ENCODE results near the gene STAU1.
"Not testable (repeated sequence)": the region's sequence is repeated elsewhere in the genome, so short reads cannot be mapped to it uniquely, and the experiment has no call there.

STAU1 gene

DNA sequence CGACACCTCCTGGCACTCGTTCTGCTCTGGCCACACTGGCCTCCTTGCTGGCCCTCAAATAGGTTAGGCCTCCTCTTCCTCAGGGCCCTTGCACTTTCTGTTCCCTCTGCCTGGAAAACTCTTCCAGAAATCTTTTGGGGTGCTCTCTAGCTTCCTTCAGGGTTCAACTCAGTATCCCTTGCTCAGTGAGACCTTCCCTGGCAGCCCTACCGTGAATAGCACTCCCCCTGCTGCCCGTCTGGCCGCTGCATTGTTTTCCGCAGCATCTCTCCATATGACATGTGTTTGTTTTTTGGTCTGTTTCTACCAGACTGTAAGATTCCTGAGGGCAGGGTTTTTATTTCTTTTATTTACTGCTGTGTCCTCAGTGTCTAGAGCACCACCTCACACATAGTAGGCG, 37.8 kb upstream of the STAU1 start:
- Histone ChIP-seq H3K36me3 (ENCODE audit: insufficient read depth, low read length) (peaks cover 28% of the 10 kb centered on the region), H3K79me2 (ENCODE audit: control insufficient read depth, insufficient read depth, low read length, unreplicated experiment) (peaks cover 4% of the 10 kb centered on the region), H2AFZ (ENCODE audit: low read length, unreplicated experiment) (no peak overlapping the region), H3K27ac (ENCODE audit: low read depth, low read length) (no peak overlapping the region), H3K4me1 (ENCODE audit: control insufficient read depth, insufficient read depth, low read length, unreplicated experiment) (no peaks in the 10 kb centered on the region), H3K27me3 (ENCODE audit: insufficient read depth, low read length) (no peaks in the 10 kb centered on the region), H3K4me3 (ENCODE audit: low read depth, low read length) (no peak overlapping the region)

DNA sequence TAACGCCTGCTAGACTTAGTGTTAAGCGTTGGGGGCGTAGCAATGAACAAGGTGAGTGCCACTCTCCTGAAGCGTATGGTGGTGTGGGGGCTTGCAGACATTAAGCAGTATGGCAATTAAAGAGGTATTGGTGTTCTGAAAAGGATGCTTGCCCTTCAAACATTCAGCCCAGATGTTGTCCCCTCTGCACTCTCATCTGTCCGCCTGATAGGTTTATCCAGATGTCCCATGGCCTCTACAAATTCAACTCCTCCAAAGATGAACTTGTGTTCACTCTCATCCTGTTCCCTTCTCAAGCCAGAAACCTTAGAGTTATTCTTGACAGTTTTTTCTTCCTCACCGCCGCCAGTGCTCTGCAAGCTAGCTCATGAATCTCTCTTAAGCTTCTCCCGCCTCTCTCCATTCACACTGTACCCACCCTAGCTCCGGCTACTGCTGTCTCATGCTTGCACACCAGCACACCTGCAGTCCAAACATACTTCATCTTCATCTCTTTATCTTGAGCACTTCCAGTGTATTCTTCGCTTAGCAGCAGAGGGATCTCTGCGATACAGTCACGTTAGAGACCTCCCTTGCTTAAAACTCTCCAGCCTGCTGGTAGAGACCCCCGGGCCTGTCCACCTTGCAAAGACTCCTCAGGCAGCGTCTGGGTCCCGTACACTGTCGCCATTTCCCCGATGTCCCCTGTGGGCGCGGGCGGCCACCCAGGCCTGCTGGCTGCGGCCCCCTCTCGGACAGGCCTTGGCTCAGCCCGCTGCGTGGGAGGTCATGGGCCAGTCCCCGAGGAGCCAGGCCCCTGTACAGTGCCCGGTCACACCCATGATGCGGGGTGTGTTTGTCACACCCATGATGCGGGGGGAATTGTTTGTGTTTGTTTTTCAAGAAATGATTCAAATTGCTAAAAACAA, 32.0 kb upstream of the STAU1 start:
- no peaks in the 10 kb centered on the region for H3K27me3 ChIP-seq (ENCODE audit: insufficient read depth, low read length)
- H3K27ac ChIP-seq (ENCODE audit: low read depth, low read length), result peak overlapping the region; percentile 52; the same call in 1 of the 2 replicates
- peaks cover 19% of the 10 kb centered on the region for H3K79me2 ChIP-seq (ENCODE audit: control insufficient read depth, insufficient read depth, low read length, unreplicated experiment)
- H2AFZ ChIP-seq (ENCODE audit: low read length, unreplicated experiment), result peak overlapping the region; percentile 77
- peak overlapping the region; percentile 88 for H3K4me3 ChIP-seq (ENCODE audit: low read depth, low read length)
- H3K36me3 ChIP-seq (ENCODE audit: insufficient read depth, low read length), result peaks cover 12% of the 10 kb centered on the region
- peaks cover 6% of the 10 kb centered on the region for H3K4me1 ChIP-seq (ENCODE audit: control insufficient read depth, insufficient read depth, low read length, unreplicated experiment)

DNA sequence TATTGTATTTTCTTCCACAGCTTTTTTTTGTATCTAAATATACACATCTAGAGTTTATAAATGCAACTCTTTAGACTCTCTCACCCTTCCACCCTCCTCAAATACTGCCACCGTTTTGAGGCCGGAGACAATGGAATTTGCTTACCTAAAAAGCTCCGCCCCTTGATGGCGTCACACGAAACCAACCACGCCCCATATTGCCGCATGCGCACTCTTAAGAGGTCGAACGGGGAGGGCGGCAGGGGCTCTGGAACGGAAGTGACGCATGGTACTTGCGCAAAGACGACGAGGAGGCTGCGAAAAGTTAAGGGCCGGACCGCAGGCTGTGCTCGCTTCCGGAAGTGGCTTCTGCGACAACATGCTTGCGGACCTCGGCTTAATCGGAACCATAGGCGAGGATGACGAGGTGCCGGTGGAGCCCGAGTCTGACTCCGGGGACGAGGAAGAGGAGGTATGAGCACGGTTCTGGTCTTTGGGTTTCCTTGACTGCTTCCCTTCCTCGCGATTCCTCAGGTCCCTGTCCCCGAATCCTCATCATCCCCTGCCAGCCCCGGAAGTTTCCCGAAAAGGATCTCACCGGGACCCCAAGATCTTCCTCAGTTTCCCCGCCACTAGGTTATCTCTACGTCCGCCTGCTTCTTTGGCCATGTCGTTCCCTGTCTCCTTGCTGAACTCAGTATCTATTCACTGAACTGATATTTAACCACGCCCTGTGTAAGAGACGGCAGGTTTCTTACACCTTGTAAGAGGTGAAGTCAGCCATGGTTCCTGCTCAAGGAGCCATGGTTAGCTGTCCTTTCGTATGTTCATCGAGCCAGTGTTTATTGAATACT, 31.2 kb upstream of the STAU1 start, which contains the start of gene DDX27:
Gene DDX27 (plus strand): TSS at position 326 of the 833 bp plus-strand sequence. CDS start 33 bp downstream, at position 359.
- peaks cover 6% of the 10 kb centered on the region for H3K4me1 ChIP-seq (ENCODE audit: control insufficient read depth, insufficient read depth, low read length, unreplicated experiment)
- H3K27me3 ChIP-seq (ENCODE audit: insufficient read depth, low read length), result no peaks in the 10 kb centered on the region
- peaks cover 4% of the 10 kb centered on the region; the same call in 1 of the 2 replicates for H3K36me3 ChIP-seq (ENCODE audit: insufficient read depth, low read length)
- peaks cover 19% of the 10 kb centered on the region for H3K79me2 ChIP-seq (ENCODE audit: control insufficient read depth, insufficient read depth, low read length, unreplicated experiment)
- peak within 1 kb of the TSS; percentile 88 for H3K4me3 ChIP-seq (ENCODE audit: low read depth, low read length)
- peak within 1 kb of the TSS; percentile 77 for H2AFZ ChIP-seq (ENCODE audit: low read length, unreplicated experiment)
- H3K27ac ChIP-seq (ENCODE audit: low read depth, low read length), result peak within 1 kb of the TSS; percentile 52

- H3K36me3 ChIP-seq (ENCODE audit: insufficient read depth, low read length); H3K4me1 ChIP-seq (ENCODE audit: control insufficient read depth, insufficient read depth, low read length, unreplicated experiment); H3K27me3 ChIP-seq (ENCODE audit: insufficient read depth, low read length): not testable (repeated sequence)
- H3K4me3 ChIP-seq (ENCODE audit: low read depth, low read length), result peak overlapping the region; percentile 88; the same call in 1 of the 2 replicates
- H2AFZ ChIP-seq (ENCODE audit: low read length, unreplicated experiment), result peak overlapping the region; percentile 35
- peaks cover 19% of the 10 kb centered on the region for H3K79me2 ChIP-seq (ENCODE audit: control insufficient read depth, insufficient read depth, low read length, unreplicated experiment)
- peak overlapping the region; percentile 18; the same call in 1 of the 2 replicates for H3K27ac ChIP-seq (ENCODE audit: low read depth, low read length)
Observed at GRCh38 chr20:49218739-49219090, 30.6 kb upstream of the STAU1 start.

GRCh38 chr20:49216991-49217578, 29.0 kb upstream of the STAU1 start:
- peak overlapping the region; percentile 39; the same call in 1 of the 2 replicates for H3K4me3 ChIP-seq (ENCODE audit: low read depth, low read length)
- no peak overlapping the region for H3K27ac ChIP-seq (ENCODE audit: low read depth, low read length)

DNA sequence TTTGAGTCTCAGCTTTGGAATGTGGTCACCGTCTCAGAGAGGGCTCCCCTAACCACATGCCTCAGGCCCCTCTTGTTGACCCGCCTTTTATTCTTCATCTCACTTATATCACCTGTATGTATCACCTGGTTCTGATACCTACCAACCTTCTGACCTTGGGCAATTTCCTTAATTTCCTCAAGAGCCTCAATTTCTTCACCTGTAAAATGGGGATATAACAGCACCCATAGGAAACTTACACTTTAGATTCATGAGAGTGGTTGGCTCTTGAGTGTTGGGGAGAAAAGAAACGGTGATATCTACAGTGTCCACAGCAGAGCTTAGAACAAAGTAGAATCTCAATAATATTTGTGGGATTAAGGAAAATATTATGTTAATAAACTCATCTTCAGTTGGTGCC, 27.1 kb upstream of the STAU1 start:
- peaks cover 9% of the 10 kb centered on the region for H3K79me2 ChIP-seq (ENCODE audit: control insufficient read depth, insufficient read depth, low read length, unreplicated experiment)
- H3K4me1 ChIP-seq (ENCODE audit: control insufficient read depth, insufficient read depth, low read length, unreplicated experiment), result peaks cover 2% of the 10 kb centered on the region
- H3K36me3 ChIP-seq (ENCODE audit: insufficient read depth, low read length), result no peaks in the 10 kb centered on the region
- no peak overlapping the region for H2AFZ ChIP-seq (ENCODE audit: low read length, unreplicated experiment)
- no peaks in the 10 kb centered on the region for H3K27me3 ChIP-seq (ENCODE audit: insufficient read depth, low read length)
- no peak overlapping the region for H3K4me3 ChIP-seq (ENCODE audit: low read depth, low read length)
- H3K27ac ChIP-seq (ENCODE audit: low read depth, low read length), result no peak overlapping the region

More at GRCh38 chr20:49216991-49217578, 29.0 kb upstream of the STAU1 start:
- H3K79me2 ChIP-seq (ENCODE audit: control insufficient read depth, insufficient read depth, low read length, unreplicated experiment), result peaks cover 19% of the 10 kb centered on the region
- H3K4me1 ChIP-seq (ENCODE audit: control insufficient read depth, insufficient read depth, low read length, unreplicated experiment), result peaks cover 6% of the 10 kb centered on the region
- peak overlapping the region; percentile 57 for H2AFZ ChIP-seq (ENCODE audit: low read length, unreplicated experiment)
- no peaks in the 10 kb centered on the region for H3K27me3 ChIP-seq (ENCODE audit: insufficient read depth, low read length)
- no peaks in the 10 kb centered on the region for H3K36me3 ChIP-seq (ENCODE audit: insufficient read depth, low read length)

GRCh38 chr20:49214571-49214970, 26.4 kb upstream of the STAU1 start:
- H3K79me2 ChIP-seq (ENCODE audit: control insufficient read depth, insufficient read depth, low read length, unreplicated experiment), result peaks cover 2% of the 10 kb centered on the region
- H3K36me3 ChIP-seq (ENCODE audit: insufficient read depth, low read length), result no peaks in the 10 kb centered on the region
- no peak overlapping the region for H3K27ac ChIP-seq (ENCODE audit: low read depth, low read length)
- H3K4me1 ChIP-seq (ENCODE audit: control insufficient read depth, insufficient read depth, low read length, unreplicated experiment), result no peaks in the 10 kb centered on the region
- no peak overlapping the region for H2AFZ ChIP-seq (ENCODE audit: low read length, unreplicated experiment)
- no peak overlapping the region for H3K4me3 ChIP-seq (ENCODE audit: low read depth, low read length)
- no peaks in the 10 kb centered on the region for H3K27me3 ChIP-seq (ENCODE audit: insufficient read depth, low read length)

DNA sequence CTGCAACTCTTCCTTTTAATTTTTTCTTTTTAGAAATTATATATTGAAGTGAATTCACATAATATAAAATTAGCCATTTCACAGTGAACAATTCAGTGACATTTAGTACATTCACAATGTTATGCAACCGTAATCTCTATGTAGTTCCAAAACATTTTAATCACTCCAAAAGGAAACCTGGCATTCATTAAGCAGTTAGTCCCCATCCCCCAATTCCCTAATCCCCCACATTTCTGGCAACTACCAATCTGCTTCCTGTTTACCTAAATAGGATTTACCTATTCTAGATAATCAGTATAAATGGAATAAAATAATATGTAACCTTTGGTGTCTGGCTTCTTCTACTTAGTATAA, 22.6 kb upstream of the STAU1 start:
- Histone ChIP-seq H3K4me3 (ENCODE audit: low read depth, low read length) (no peak overlapping the region), H3K36me3 (ENCODE audit: insufficient read depth, low read length) (no peaks in the 10 kb centered on the region), H3K27me3 (ENCODE audit: insufficient read depth, low read length) (no peaks in the 10 kb centered on the region), H2AFZ (ENCODE audit: low read length, unreplicated experiment) (no peak overlapping the region), H3K4me1 (ENCODE audit: control insufficient read depth, insufficient read depth, low read length, unreplicated experiment) (no peaks in the 10 kb centered on the region), H3K79me2 (ENCODE audit: control insufficient read depth, insufficient read depth, low read length, unreplicated experiment) (no peaks in the 10 kb centered on the region), H3K27ac (ENCODE audit: low read depth, low read length) (no peak overlapping the region)

- Histone ChIP-seq H3K4me1 (ENCODE audit: control insufficient read depth, insufficient read depth, low read length, unreplicated experiment) (no peaks in the 10 kb centered on the region), H2AFZ (ENCODE audit: low read length, unreplicated experiment) (no peak overlapping the region), H3K27ac (ENCODE audit: low read depth, low read length) (no peak overlapping the region), H3K36me3 (ENCODE audit: insufficient read depth, low read length) (no peaks in the 10 kb centered on the region), H3K27me3 (ENCODE audit: insufficient read depth, low read length) (no peaks in the 10 kb centered on the region), H3K4me3 (ENCODE audit: low read depth, low read length) (no peak overlapping the region), H3K79me2 (ENCODE audit: control insufficient read depth, insufficient read depth, low read length, unreplicated experiment) (no peaks in the 10 kb centered on the region)
Observed at GRCh38 chr20:49210101-49210756, 22.1 kb upstream of the STAU1 start.

GRCh38 chr20:49207076-49207475, 18.9 kb upstream of the STAU1 start:
- Histone ChIP-seq H3K36me3 (ENCODE audit: insufficient read depth, low read length) (no peaks in the 10 kb centered on the region), H3K79me2 (ENCODE audit: control insufficient read depth, insufficient read depth, low read length, unreplicated experiment) (no peaks in the 10 kb centered on the region), H3K4me1 (ENCODE audit: control insufficient read depth, insufficient read depth, low read length, unreplicated experiment) (no peaks in the 10 kb centered on the region), H2AFZ (ENCODE audit: low read length, unreplicated experiment) (no peak overlapping the region), H3K27me3 (ENCODE audit: insufficient read depth, low read length) (no peaks in the 10 kb centered on the region), H3K27ac (ENCODE audit: low read depth, low read length) (no peak overlapping the region), H3K4me3 (ENCODE audit: low read depth, low read length) (no peak overlapping the region)

Data from ACC112 (cell line).